GM23338 (cell line): ENCODE measurements around the gene MYL5. TPM values are rescaled to one million over a fixed set of nuclear protein-coding genes. Genes with fewer than 3 reads are reported as not detected.

Experiments
- ATAC-seq: fragments of 200-7000 bp; cut with Tn5 transposase; 3 replicates; pipeline ENCODE4 v1.9.1; 2020
- DNase-seq: peaks from one replicate; pipeline ENCODE4 v3.0.0-alpha.2; 2015; ENCODE audit warnings: low spot score
- H2AFZ ChIP-seq: fragments of 200-600 bp; sonication (generic); 2 replicates; pipeline ENCODE4 v1.8.0; 2016; ENCODE audit warnings: antibody characterized with exemption, mild to moderate bottlenecking, moderate library complexity
- H3F3A ChIP-seq: fragments of 200-600 bp; sonication (generic); replicated peaks from 2 replicates; pipeline ENCODE4 v1.8.0; 2017; ENCODE audit warnings: antibody characterized with exemption, mixed run types, low read depth
- H3K27ac ChIP-seq: fragments of 200-600 bp; sonication (generic); 2 replicates; pipeline ENCODE4 v1.6.1; 2016; ENCODE audit warnings: low read depth
- H3K27me3 ChIP-seq: fragments of 200-600 bp; sonication (generic); 2 replicates; pipeline ENCODE4 v1.8.0; 2016; ENCODE audit warnings: mild to moderate bottlenecking, mixed run types, moderate library complexity; ENCODE audit not compliant: insufficient read depth
- H3K36me3 ChIP-seq: fragments of 200-600 bp; sonication (generic); 2 replicates; pipeline ENCODE4 v1.8.0; 2016; ENCODE audit warnings: mild to moderate bottlenecking; ENCODE audit not compliant: insufficient read depth
- H3K4me1 ChIP-seq: fragments of 200-600 bp; sonication (generic); 2 replicates; pipeline ENCODE4 v1.8.0; 2016; ENCODE audit warnings: mild to moderate bottlenecking, moderate library complexity; ENCODE audit not compliant: insufficient read depth
- H3K4me2 ChIP-seq: fragments of 200-600 bp; sonication (generic); 2 replicates; pipeline ENCODE4 v1.7.1; 2017; ENCODE audit warnings: mixed run types
- H3K4me3 ChIP-seq: fragments of 200-600 bp; sonication (generic); 2 replicates; pipeline ENCODE4 v1.6.1; 2016; ENCODE audit warnings: mixed run types
- H3K79me2 ChIP-seq: fragments of 200-600 bp; sonication (generic); replicated peaks from 2 replicates; pipeline ENCODE4 v1.8.0; 2017; ENCODE audit warnings: mild to moderate bottlenecking; ENCODE audit not compliant: insufficient read depth
- H3K9me2 ChIP-seq: fragments of 200-600 bp; sonication (generic); 2 replicates; pipeline ENCODE4 v1.8.0; 2017; ENCODE audit not compliant: insufficient read depth
- H4K20me1 ChIP-seq: fragments of 200-600 bp; sonication (generic); replicated peaks from 2 replicates; pipeline ENCODE4 v1.8.0; 2017; ENCODE audit warnings: mild to moderate bottlenecking; ENCODE audit not compliant: insufficient read depth
- H3K27ac Mint-ChIP-seq: 2 replicates; pipeline ENCODE4 v1.8.0; 2020; ENCODE audit warnings: inconsistent platforms, mild to moderate bottlenecking, moderate library complexity, mixed read lengths
- H3K27me3 Mint-ChIP-seq: 3 replicates; pipeline ENCODE4 v1.8.0; 2022; ENCODE audit warnings: low read depth, mild to moderate bottlenecking, moderate library complexity, mixed read lengths, inconsistent platforms; ENCODE audit not compliant: insufficient read depth, poor library complexity
- H3K36me3 Mint-ChIP-seq: 3 replicates; pipeline ENCODE4 v1.8.0; 2021; ENCODE audit warnings: low read depth, mild to moderate bottlenecking, inconsistent platforms, moderate library complexity, mixed read lengths
- H3K4me1 Mint-ChIP-seq: 3 replicates; pipeline ENCODE4 v1.8.0; 2020; ENCODE audit warnings: mild to moderate bottlenecking, inconsistent platforms, mixed read lengths
- H3K4me3 Mint-ChIP-seq: 3 replicates; pipeline ENCODE4 v1.8.0; 2021; ENCODE audit warnings: moderate library complexity, mild to moderate bottlenecking, inconsistent platforms, mixed read lengths
- H3K9me3 Mint-ChIP-seq: 3 replicates; pipeline ENCODE4 v1.8.0; 2020; ENCODE audit warnings: moderate library complexity, mild to moderate bottlenecking, inconsistent platforms, mixed read lengths
- CTCF ChIP-seq, 2 experiments: fragments of 200-600 bp in 1 of 2; sonication (generic) in 1 of 2; conservative IDR thresholded peaks; 2 replicates each; pipeline versions ENCODE4 v1.5.1 to v1.6.1; 2016 to 2017; ENCODE audit warnings: antibody characterized with exemption in 2 of 2, low read depth in 2 of 2, mild to moderate bottlenecking in 2 of 2, moderate library complexity in 1 of 2
- EZH2 ChIP-seq: fragments of 200-600 bp; sonication (generic); IDR thresholded peaks from one replicate; pipeline ENCODE4 v1.8.0; 2017; ENCODE audit warnings: antibody characterized with exemption, mild to moderate bottlenecking, low read depth; ENCODE audit not compliant: unreplicated experiment
- EZH2phosphoT487 ChIP-seq: fragments of 200-600 bp; sonication (generic); IDR thresholded peaks from one replicate; pipeline ENCODE4 v1.8.1; 2018; ENCODE audit warnings: antibody characterized with exemption; ENCODE audit not compliant: unreplicated experiment
- JUNB ChIP-seq: IDR thresholded peaks from one replicate; pipeline ENCODE4 v1.6.1; 2016; ENCODE audit warnings: antibody characterized with exemption; ENCODE audit not compliant: unreplicated experiment
- POLR2AphosphoS5 ChIP-seq: IDR thresholded peaks from 2 replicates; pipeline ENCODE4 v1.6.1; 2016; ENCODE audit warnings: antibody characterized with exemption, low read depth
- REST ChIP-seq: IDR thresholded peaks from one replicate; pipeline ENCODE4 v1.6.1; 2018; ENCODE audit warnings: antibody characterized with exemption; ENCODE audit not compliant: unreplicated experiment
- ZNF114 ChIP-seq: fragments of 250-450 bp; sonication (Bioruptor Pico); IDR thresholded peaks from 2 replicates; pipeline ENCODE4 v1.5.0; 2020; ENCODE audit warnings: mild to moderate bottlenecking, moderate library complexity
- ZNF331 ChIP-seq: fragments of 250-450 bp; sonication (Bioruptor Pico); IDR thresholded peaks from 2 replicates; pipeline ENCODE4 v1.5.0; 2020; ENCODE audit warnings: low read depth, mild to moderate bottlenecking, moderate library complexity
- polyA plus RNA-seq: library from polyadenylated mRNA; unstranded; fragments of >200 nt; fragmentation: Nextera tagmentation; extraction: Ambion mirVana; gene quantifications from 2 replicates; pipeline ENCODE4 v1.2.1, GENCODE V29; 2016
- total RNA-seq: library from RNA; depleted of rRNA; stranded (reverse); fragments of >200 nt; shearing (Covaris generic); gene quantifications from 2 replicates; pipeline ENCODE4 v1.2.3, GENCODE V29; 2014
- TF ChIP-seq, protein P1 (sequence below): IDR thresholded peaks from 2 replicates; pipeline ENCODE4 v1.6.1; 2016; ENCODE audit warnings: antibody characterized with exemption

The MYL5 gene
- total and polyA plus RNA-seq, 2 experiments from 2014 or later = 3.0 to 4.4 TPM

GRCh38 chr4:706834-707598 lies 32.7 kb downstream of the MYL5 start:
- no peak for ATAC-seq
- H3K4me1 Mint-ChIP-seq = peaks cover 4% of the 10 kb centered on the region; the same call in 2 of the 3 replicates
- no peaks in the 10 kb centered on the region for H3K9me3 Mint-ChIP-seq
- H3K36me3 Mint-ChIP-seq = peaks cover 27% of the 10 kb centered on the region
- H3K9me2 ChIP-seq = no peaks in the 10 kb centered on the region
- peak overlapping the region; percentile 86; the same call in 1 of the 2 replicates for H3K4me2 ChIP-seq
- no peak overlapping the region for H2AFZ ChIP-seq
- no peak overlapping the region for H3K27ac ChIP-seq
- DNase-seq = no peak
- peak overlapping the region; percentile 26; the same call in 1 of the 3 replicates for H3K4me3 Mint-ChIP-seq
- no peak for TF ChIP-seq ZNF114
- TF ChIP-seq JUNB = no peak
- TF ChIP-seq POLR2AphosphoS5 = no peak
- no peak for TF ChIP-seq ZNF331
- no peak for TF ChIP-seq CTCF (conservative IDR thresholded peaks at IDR 0.05; ENCODE audit: low read depth in 2 of 2)
- TF ChIP-seq REST = no peak
- TF ChIP-seq EZH2phosphoT487 = no peak
- TF ChIP-seq EZH2 = no peak
- TF ChIP-seq, protein P1, sequence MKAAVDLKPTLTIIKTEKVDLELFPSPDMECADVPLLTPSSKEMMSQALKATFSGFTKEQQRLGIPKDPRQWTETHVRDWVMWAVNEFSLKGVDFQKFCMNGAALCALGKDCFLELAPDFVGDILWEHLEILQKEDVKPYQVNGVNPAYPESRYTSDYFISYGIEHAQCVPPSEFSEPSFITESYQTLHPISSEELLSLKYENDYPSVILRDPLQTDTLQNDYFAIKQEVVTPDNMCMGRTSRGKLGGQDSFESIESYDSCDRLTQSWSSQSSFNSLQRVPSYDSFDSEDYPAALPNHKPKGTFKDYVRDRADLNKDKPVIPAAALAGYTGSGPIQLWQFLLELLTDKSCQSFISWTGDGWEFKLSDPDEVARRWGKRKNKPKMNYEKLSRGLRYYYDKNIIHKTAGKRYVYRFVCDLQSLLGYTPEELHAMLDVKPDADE = no peak
- H3K27me3 Mint-ChIP-seq = peaks cover 8% of the 10 kb centered on the region
- 0 out of 2 replicates have a peak, but pooled peaks cover 3% of the 10 kb centered on the region for H3K36me3 ChIP-seq
- no peaks in the 10 kb centered on the region for H3K4me1 ChIP-seq
- H3K4me3 ChIP-seq = peak overlapping the region; percentile 91; the same call in 1 of the 2 replicates
- H4K20me1 ChIP-seq = peaks cover 25% of the 10 kb centered on the region
- peaks cover 6% of the 10 kb centered on the region; the same call in 1 of the 2 replicates for H3K27me3 ChIP-seq
- no peak overlapping the region for H3K27ac Mint-ChIP-seq
- H3K79me2 ChIP-seq = peaks cover 41% of the 10 kb centered on the region
- H3F3A ChIP-seq = no peaks in the 10 kb centered on the region
